ENCODE results near the gene ZBED5.
"Not testable (repeated sequence)": the region's sequence is repeated elsewhere in the genome, so short reads cannot be mapped to it uniquely, and the experiment has no call there.

Gene ZBED5

DNA sequence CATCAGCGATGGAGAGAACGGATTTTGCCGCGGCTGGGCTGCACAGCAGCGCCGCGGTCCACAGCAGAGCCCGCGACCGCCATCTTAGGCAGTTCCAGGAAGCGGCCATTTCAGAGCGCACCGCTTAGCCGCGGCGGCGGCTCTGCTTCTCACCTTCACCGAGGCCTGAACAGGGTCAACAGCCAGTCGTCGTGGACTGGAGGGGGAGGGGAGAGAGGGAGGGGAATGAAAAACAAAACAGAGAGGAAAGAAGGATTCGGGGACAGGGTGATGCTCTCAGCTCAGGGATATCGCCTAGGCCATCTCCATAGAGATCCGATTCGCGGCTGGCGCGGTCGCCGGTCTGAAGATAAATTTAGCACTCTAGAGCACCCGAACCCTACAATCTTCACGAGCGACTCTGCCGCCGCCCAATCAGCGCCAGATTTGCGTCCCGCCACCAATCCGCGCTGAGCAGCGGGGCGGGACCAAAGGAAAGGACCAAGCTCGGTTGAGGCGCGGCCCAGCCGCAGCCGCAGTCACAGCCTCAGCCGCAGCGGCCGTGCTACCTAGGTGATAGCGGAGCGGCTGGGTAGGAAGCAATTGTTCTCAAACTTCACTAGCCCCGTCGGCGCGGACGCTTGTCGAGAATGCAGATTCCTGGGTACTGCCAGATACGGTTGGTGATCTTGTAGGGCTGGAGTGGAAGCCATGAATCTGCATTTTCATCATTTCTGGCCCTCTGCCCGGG lies at the start of gene ZBED5:
ZBED5 (minus strand) TSS at position 345 of the 730 bp plus-strand sequence. CDS start 3,108 bp downstream, outside the sequence.
- peak; percentile 81 to 96 (median 90) for DNase-seq (ENCODE audit: low read depth in 2 of 3, low spot score in 2 of 3)

DNA sequence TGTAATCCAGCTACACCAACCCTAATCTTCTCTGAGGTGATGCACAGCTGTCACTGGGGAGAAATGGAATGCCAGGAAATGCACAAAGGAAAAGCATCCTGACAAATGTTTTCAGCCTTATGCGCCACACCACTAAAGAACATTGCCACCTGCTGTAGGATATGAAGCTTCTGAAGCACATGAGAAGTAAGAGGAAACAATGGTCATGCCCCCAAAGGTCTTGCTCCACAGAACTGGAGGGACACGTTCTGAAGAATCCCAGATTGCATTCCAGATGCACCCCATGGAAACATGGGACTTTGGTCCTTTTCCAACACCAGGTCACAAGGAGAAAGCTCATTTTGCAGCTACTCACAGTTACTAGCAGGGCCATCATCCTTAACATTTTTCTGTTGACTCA lies 48.7 kb upstream of the ZBED5 start:
- DNase-seq (ENCODE audit: low read depth in 2 of 3, low spot score in 2 of 3): no peak

- DNase-seq (ENCODE audit: low read depth in 2 of 3, low spot score in 2 of 3): no peak
Measured at GRCh38 chr11:10902301-10903063, 44.6 kb upstream of the ZBED5 start.

DNA sequence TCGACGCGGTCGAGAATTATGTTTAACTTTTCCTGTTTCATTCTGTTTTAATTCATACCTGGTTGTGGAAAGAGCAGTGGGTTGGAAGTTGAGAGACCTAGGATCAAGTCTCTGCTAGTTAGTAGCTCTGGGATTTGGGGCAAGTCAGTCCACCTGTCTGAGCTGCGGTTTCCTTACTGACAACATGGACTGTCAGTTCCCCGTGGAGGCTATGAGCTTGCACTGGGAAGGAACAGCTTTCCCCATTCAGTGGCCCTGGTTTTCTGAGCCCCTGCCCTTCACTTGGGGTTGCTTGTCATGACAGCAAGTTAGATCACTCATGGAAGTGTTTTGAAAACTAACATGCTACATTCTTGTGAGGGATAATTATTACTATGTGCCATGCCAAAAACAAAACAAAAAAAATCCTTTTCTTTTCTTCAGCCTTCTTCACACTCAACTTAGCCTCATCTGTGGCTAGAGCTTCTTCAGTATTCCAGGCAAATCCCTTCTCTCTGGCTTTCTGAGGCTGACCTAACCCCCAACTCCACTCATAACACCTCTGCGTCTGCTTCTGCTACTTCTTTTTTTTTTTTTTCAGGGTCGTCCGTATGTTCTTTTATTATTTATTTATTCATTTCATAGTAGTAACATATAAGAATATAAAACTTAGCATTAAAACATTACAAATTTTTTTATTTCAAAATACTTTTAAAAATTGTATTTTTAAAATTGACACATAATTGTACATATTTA lies 43.0 kb upstream of the ZBED5 start:
- no peak for DNase-seq (ENCODE audit: low read depth in 2 of 3, low spot score in 2 of 3)

- DNase-seq (ENCODE audit: low read depth in 2 of 3, low spot score in 2 of 3): no peak
Measured at GRCh38 chr11:10899121-10899830, 41.4 kb upstream of the ZBED5 start.

GRCh38 chr11:10898763-10899025 lies 40.8 kb upstream of the ZBED5 start:
- DNase-seq (ENCODE audit: low read depth in 2 of 3, low spot score in 2 of 3): no peak

- no peak for DNase-seq (ENCODE audit: low read depth in 2 of 3, low spot score in 2 of 3)
Measured at GRCh38 chr11:10898003-10898762, 40.3 kb upstream of the ZBED5 start.

DNA sequence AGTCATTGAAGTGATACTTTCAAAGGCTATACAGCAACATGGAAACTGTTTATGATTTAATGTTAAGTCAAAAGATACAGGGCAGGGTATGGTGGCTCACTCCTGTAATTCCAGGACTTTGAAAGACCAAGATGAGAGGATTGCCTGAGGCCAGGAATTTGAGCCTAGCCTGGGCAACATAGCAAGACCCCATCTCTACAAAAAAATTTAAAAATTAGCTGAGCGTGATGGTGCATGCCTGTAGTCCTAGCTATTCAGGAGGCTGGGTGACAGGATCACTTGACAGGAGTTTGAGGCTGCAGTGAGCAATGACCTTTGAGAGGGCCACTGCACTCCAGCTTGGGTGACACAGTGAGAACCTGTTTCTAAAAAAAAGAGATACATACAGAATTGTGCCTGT lies 39.3 kb upstream of the ZBED5 start:
- DNase-seq (ENCODE audit: low read depth in 2 of 3, low spot score in 2 of 3): no peak

DNA sequence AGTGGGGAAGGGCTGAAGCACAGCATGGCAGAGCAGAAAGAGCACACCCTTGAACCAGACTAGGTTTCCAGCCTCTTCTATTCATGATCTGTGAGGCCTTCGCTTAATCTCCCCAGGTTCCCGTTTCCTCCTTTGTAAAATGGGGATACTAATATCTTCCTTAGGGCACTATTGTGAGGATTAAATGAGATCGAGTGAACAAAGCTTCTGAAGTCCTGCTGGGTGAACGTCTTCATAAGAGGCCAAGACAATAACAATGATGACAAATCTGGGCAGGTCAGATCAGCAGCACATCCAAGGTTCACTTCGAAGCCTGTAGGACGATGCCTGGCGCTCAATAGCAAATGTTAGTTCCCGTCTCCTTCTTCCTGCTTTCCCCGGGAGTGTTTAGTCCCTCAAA lies 38.6 kb upstream of the ZBED5 start:
- DNase-seq (ENCODE audit: low read depth in 2 of 3, low spot score in 2 of 3): no peak

GRCh38 chr11:10895285-10895684 lies 37.4 kb upstream of the ZBED5 start:
- no peak for DNase-seq (ENCODE audit: low read depth in 2 of 3, low spot score in 2 of 3)

GRCh38 chr11:10894666-10895065 lies 36.8 kb upstream of the ZBED5 start:
- no peak for DNase-seq (ENCODE audit: low read depth in 2 of 3, low spot score in 2 of 3)

- DNase-seq (ENCODE audit: low read depth in 2 of 3, low spot score in 2 of 3): no peak
Measured at GRCh38 chr11:10893714-10894151, 35.9 kb upstream of the ZBED5 start.

- no peak for DNase-seq (ENCODE audit: low read depth in 2 of 3, low spot score in 2 of 3)
Measured at GRCh38 chr11:10892250-10892649, 34.4 kb upstream of the ZBED5 start.

GRCh38 chr11:10891151-10891720 lies 33.4 kb upstream of the ZBED5 start:
- DNase-seq (ENCODE audit: low read depth in 2 of 3, low spot score in 2 of 3): no peak

GRCh38 chr11:10890083-10890482 lies 32.2 kb upstream of the ZBED5 start:
- not testable (repeated sequence) for DNase-seq (ENCODE audit: low read depth in 2 of 3, low spot score in 2 of 3)

GRCh38 chr11:10887307-10887706 lies 29.5 kb upstream of the ZBED5 start:
- DNase-seq (ENCODE audit: low read depth in 2 of 3, low spot score in 2 of 3): no peak

DNA sequence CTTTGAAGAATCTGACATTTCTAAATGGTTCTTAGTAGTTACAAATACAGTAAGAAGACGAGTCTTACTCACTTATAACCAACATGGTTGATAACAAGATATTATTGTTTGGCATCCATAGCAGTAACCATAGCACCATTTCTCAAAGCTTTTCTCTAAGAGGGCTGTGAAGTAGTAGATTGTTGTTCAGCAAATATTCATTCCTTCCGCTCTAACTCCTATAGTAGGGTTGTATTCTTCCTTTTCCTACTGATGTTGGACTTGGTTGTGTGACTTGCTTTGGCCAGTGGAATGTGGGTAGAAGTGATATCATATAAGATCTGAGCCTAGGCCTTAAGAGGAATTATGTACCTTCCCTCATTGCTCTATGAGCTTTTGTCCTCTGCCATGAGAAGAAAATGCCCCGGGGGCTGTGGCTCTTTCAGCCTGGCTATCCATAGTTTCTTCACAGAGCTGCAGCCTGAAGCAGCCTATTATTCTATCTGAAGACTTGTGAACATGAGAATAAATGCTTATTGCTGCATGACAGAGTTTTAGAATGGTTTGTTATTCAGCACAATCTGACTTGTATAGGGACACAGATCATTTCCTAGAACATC lies 28.9 kb upstream of the ZBED5 start:
- no peak for DNase-seq (ENCODE audit: low read depth in 2 of 3, low spot score in 2 of 3)

DNA sequence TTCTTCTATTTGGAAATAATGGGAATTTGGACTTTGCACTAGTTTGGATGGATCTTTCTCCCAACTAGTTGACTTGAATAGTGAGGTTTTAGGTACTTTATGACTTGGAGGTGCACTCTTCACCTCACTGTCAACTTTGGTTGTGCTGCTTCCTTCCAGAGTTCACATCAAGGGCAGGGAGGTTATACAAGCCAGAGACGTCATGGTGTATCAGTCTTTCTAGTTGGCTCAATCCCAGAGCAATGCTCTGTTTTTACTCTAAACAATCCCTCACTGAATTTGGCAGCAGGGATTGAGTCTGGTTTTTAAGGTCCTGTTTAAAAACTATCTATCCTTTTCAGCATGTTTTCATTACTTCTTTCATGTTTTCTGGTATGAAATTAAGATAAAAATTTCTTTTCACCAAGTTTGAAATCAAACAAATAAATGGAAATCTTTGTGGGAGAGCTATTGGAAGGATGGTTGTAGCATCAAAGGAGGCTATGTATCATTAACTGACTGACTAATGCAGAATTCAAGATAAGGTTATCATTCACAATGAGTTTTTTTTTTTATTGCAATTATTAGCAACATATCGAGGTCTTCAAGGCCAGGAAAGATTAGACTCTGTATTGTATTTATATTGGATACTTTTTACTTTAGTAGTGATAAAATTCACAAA lies 28.0 kb upstream of the ZBED5 start:
- no peak for DNase-seq (ENCODE audit: low read depth in 2 of 3, low spot score in 2 of 3)

DNA sequence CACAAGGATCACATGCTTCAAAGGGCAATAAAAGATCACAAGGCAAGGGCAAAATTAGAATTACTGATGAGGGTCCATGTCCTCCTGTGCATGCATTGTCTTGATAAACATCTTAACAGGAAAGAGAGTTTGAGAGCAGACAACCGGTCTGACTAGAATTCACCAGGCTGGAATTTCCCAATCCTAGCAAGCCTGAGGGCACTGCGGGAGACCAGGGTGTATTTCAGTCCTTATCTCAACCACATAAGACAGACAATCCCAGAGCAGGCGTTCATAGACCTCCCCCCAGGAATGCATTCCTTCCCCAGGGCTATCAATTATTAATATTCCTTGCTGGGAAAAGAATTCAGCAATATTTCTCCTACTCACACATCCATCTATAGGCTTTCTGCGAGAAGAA lies 26.4 kb upstream of the ZBED5 start:
- not testable (repeated sequence) for DNase-seq (ENCODE audit: low read depth in 2 of 3, low spot score in 2 of 3)

Data from activated CD8-positive, alpha-beta memory T cell treated with anti-CD3 and anti-CD28 coated beads for 48 hours (primary cell).